Upper lobe of left lung (tissue), 6 donors: ENCODE results near the gene STAP2. TPM values are rescaled to one million over a fixed set of nuclear protein-coding genes. Genes with fewer than 3 reads are reported as not detected.
A peak's percentile ranks its signal among the peaks of the same experiment; 100 is the strongest.

ENCODE experiments used
- ATAC-seq, 2 donors: fragments of 200-7000 bp; cut with Tn5 transposase; one replicate each; pipeline ENCODE4 v1.9.1; 2022; ENCODE audit warnings: mild to moderate bottlenecking in 2 of 2, moderate library complexity in 2 of 2; ENCODE audit not compliant: low FRiP score in 2 of 2
- DNase-seq, 2 donors: peaks; one replicate each; pipeline ENCODE4 v3.0.0-alpha.2; 2019 to 2020
- H3K27ac ChIP-seq, 4 donors: fragments of 200-600 bp; sonication (generic); one replicate each; pipeline ENCODE4 v1.5.1; 2016 to 2019
- H3K27me3 ChIP-seq, 4 donors: fragments of 200-600 bp; sonication (generic); one replicate each; pipeline ENCODE4 v1.5.1; 2017 to 2019
- H3K36me3 ChIP-seq, 4 donors: fragments of 200-600 bp; sonication (generic); one replicate each; pipeline ENCODE4 v1.5.1; 2016 to 2019
- H3K4me1 ChIP-seq, 4 donors: fragments of 200-600 bp; sonication (generic); one replicate each; pipeline ENCODE4 v1.5.1; 2018 to 2019
- H3K4me3 ChIP-seq, 4 donors: fragments of 200-600 bp; sonication (generic); one replicate each; pipeline ENCODE4 v1.5.1; 2017 to 2019; ENCODE audit warnings: mild to moderate bottlenecking in 2 of 4, moderate library complexity in 1 of 4
- H3K9me3 ChIP-seq, 4 donors: fragments of 200-600 bp; sonication (generic); one replicate each; pipeline ENCODE4 v1.5.1; 2018 to 2019
- EP300 ChIP-seq, 4 donors: sonication (generic); formaldehyde crosslinking; IDR thresholded peaks; one replicate each; pipeline ENCODE4 v1.5.1; 2017; ENCODE audit warnings: antibody characterized with exemption in 4 of 4, control low read depth in 2 of 4
- POLR2A ChIP-seq, 4 donors: fragments of 450-650 bp; IDR thresholded peaks; one replicate each; pipeline ENCODE4 v1.5.1; 2016 to 2017; ENCODE audit warnings: antibody characterized with exemption in 4 of 4, mild to moderate bottlenecking in 2 of 4
- POLR2AphosphoS5 ChIP-seq, 2 donors: sonication (generic); formaldehyde crosslinking; IDR thresholded peaks; one replicate each; pipeline ENCODE4 v1.5.1; 2017; ENCODE audit warnings: antibody characterized with exemption in 2 of 2
- WGBS, 2 donors: methylation state at CpG; one replicate each; pipeline ENCODE4 v1.1.5; 2017 to 2018; 5-methylcytosine and 5-hydroxymethylcytosine counted together
- total RNA-seq, 6 donors: library from RNA; depleted of rRNA in 4 of 6; stranded (reverse); fragments of >200 nt in 4 of 6; gene quantifications; one replicate each; pipeline versions ENCODE4 v1.1.0 to v1.2.1, GENCODE V29; 2016 to 2021
- TF ChIP-seq, protein P1 (sequence below), 6 experiments: fragments of 450-650 bp in 4 of 6; fragments of 200-600 bp in 2 of 6; sonication (generic) in 2 of 6; IDR thresholded peaks; one replicate each; pipeline ENCODE4 v1.5.1; 2016 to 2019; ENCODE audit warnings: antibody characterized with exemption in 6 of 6
- donor health status: DM: no; HTN: no; CAD: no; lungs with moderate emphysema.
- donor health status: DM: no; HTN: yes; CAD: no; lungs with severe emphysema.

The STAP2 gene
- total RNA-seq, 6 donors from 2014 or later: 11.2 to 39.8 (median 14.7) TPM

DNA sequence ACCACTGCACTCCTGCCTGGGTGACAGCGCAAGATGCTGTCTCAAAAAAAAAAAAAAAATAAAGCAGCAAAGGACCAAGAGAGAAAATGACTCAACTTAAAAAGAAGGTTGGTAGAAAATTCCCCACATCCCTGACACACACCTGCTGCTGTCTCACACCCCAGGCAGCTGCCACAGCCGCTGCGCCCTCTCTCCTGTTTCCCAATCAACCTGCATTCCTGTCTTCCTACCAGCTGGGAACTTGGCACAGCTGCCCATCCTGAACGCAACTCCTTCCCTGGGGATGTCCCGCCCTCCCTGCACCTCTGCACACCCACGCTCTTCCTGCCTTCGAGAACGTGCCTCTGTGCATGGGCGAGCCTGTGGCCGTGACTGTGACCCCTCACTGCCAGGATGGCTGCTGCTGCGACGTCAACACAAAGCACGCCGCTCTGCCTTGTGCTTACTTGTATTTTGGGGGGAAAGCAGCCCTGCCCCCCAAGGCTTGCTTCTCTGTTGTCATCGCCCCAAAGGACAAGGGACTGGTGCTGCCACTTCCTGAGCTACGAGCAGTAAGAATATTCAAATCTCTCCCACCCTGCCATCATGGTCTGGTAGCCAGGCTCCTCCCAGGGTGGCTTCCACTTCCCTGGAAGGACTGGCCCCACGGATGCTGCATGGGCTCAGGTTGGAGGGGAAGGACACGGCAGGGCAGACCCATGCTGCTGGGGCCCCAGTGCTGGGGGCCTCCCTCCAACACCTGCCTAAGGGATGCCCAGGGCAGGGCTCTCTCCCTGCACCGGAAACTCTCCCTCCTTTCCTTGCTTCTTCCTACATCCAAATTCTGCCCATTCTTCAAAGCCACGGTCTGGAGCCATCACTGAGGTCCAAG, 41.0 kb upstream of the STAP2 start:
- WGBS, 2 donors: 40 to 54% methylated on average over 8 to 20 of the region's 20 CpGs
- Histone ChIP-seq H3K4me3 (peak overlapping the region in 2 of 4 donors; percentile 17 to 21), H3K36me3 (peaks cover 0 to 13% (median 8%) of the 10 kb centered on the region in 4 donors), H3K9me3 (no peaks in the 10 kb centered on the region), H3K27me3 (no peaks in the 10 kb centered on the region), H3K27ac (peak overlapping the region; percentile 72 to 85 (median 82)), H3K4me1 (peaks cover 54 to 62% (median 59%) of the 10 kb centered on the region in 4 donors)
- DNase-seq: peak; percentile 45 to 86
- TF ChIP-seq POLR2AphosphoS5 (IDR thresholded peaks at IDR 0.05) (peak; percentile 43 to 80), EP300 (IDR thresholded peaks at IDR 0.05) (no peak)
- TF ChIP-seq, protein P1, sequence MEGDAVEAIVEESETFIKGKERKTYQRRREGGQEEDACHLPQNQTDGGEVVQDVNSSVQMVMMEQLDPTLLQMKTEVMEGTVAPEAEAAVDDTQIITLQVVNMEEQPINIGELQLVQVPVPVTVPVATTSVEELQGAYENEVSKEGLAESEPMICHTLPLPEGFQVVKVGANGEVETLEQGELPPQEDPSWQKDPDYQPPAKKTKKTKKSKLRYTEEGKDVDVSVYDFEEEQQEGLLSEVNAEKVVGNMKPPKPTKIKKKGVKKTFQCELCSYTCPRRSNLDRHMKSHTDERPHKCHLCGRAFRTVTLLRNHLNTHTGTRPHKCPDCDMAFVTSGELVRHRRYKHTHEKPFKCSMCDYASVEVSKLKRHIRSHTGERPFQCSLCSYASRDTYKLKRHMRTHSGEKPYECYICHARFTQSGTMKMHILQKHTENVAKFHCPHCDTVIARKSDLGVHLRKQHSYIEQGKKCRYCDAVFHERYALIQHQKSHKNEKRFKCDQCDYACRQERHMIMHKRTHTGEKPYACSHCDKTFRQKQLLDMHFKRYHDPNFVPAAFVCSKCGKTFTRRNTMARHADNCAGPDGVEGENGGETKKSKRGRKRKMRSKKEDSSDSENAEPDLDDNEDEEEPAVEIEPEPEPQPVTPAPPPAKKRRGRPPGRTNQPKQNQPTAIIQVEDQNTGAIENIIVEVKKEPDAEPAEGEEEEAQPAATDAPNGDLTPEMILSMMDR (IDR thresholded peaks at IDR 0.05): peak in 1 of 6 experiments; percentile 18
- ATAC-seq: peak in 1 of 2 donors; percentile 65

DNA sequence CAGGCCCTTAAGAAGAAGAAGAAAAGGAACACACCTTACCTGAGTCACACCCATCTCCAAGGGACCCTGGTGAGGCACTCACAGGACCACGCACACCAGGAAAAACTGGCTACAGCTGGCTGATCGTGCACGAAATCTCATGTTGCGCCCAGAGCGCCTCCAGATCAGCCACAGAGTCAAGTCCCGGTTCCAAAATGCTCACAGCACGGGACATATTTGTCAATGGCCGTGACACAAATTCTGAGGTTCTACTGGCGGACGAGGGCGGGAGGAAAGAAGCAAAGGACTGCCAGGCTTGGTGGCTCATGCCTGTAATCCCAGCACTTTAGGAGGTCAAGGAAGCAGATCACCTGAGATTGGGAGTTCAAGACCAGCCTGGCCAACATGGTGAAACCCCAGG, 40.3 kb upstream of the STAP2 start:
- Histone ChIP-seq H3K36me3 (peaks cover 0 to 6% (median 5%) of the 10 kb centered on the region in 4 donors), H3K27me3 (no peaks in the 10 kb centered on the region), H3K4me1 (peaks cover 61 to 69% (median 66%) of the 10 kb centered on the region in 4 donors), H3K9me3 (no peaks in the 10 kb centered on the region), H3K4me3 (no peak overlapping the region), H3K27ac (peak overlapping the region; percentile 36 to 85 (median 82))
- TF ChIP-seq EP300 (IDR thresholded peaks at IDR 0.05): no peak
- TF ChIP-seq, protein P1 (IDR thresholded peaks at IDR 0.05): no peak
- no peak for TF ChIP-seq POLR2AphosphoS5 (IDR thresholded peaks at IDR 0.05)
- no peak for TF ChIP-seq POLR2A (IDR thresholded peaks at IDR 0.05)
- WGBS, 2 donors: 84 to 93% methylated on average over 11 of the region's 11 CpGs
- DNase-seq (no peak), ATAC-seq (no peak)

GRCh38 chr19:4376991-4377781, 38.6 kb upstream of the STAP2 start:
- no peaks in the 10 kb centered on the region for H3K27me3 ChIP-seq
- DNase-seq: no peak
- H3K4me3 ChIP-seq: no peak overlapping the region
- H3K36me3 ChIP-seq: no peaks in the 10 kb centered on the region
- H3K9me3 ChIP-seq: no peaks in the 10 kb centered on the region
- H3K4me1 ChIP-seq: peaks cover 73 to 86% (median 82%) of the 10 kb centered on the region in 4 donors
- 73 to 87% methylated on average over 14 to 21 of the region's 23 CpGs for WGBS, 2 donors
- peak overlapping the region; percentile 78 to 85 (median 85) for H3K27ac ChIP-seq
- no peak for TF ChIP-seq POLR2AphosphoS5 (IDR thresholded peaks at IDR 0.05)
- TF ChIP-seq, protein P1 (IDR thresholded peaks at IDR 0.05): no peak
- TF ChIP-seq EP300 (IDR thresholded peaks at IDR 0.05): no peak
- no peak for TF ChIP-seq POLR2A (IDR thresholded peaks at IDR 0.05)
- ATAC-seq: no peak

DNA sequence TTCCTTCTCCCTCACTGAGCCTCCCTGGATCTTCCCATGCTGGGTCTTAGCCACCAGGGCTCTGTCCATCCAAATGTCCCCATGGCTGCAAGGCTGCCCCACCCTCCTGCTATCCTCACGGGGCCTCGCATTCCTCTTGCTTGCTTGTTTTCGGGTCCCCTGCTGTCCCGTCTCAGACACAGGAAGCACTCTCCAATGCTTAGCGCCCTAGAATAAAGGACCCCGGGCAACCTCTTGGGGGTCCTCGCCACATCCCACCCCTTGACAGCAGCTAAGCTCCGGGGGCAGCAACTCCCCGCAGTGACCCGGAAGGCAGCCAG, 38.0 kb upstream of the STAP2 start:
- H3K27me3 ChIP-seq: no peaks in the 10 kb centered on the region
- TF ChIP-seq POLR2AphosphoS5 (IDR thresholded peaks at IDR 0.05): no peak
- no peak for TF ChIP-seq POLR2A (IDR thresholded peaks at IDR 0.05)
- TF ChIP-seq, protein P1 (IDR thresholded peaks at IDR 0.05): no peak
- no peak for TF ChIP-seq EP300 (IDR thresholded peaks at IDR 0.05)
- no peaks in the 10 kb centered on the region for H3K36me3 ChIP-seq
- 62 to 78% methylated on average over 4 to 10 of the region's 10 CpGs for WGBS, 2 donors
- H3K4me3 ChIP-seq: no peak overlapping the region
- H3K4me1 ChIP-seq: peaks cover 73 to 87% (median 82%) of the 10 kb centered on the region in 4 donors
- peak in 1 of 2 donors; percentile 32 for DNase-seq
- H3K9me3 ChIP-seq: no peaks in the 10 kb centered on the region
- ATAC-seq: no peak
- peak overlapping the region; percentile 78 to 85 (median 85) for H3K27ac ChIP-seq
